H1 (cell line): Measurements from ENCODE around the gene TTLL5. TPM values are rescaled to one million over a fixed set of nuclear protein-coding genes. Genes with fewer than 3 reads are reported as not detected.

ENCODE experiments used
- CTCF ChIA-PET: fragments of 300-600 bp; sonication (Branson Sonifier 250); formaldehyde crosslinking; loops from one replicate; lab custom pipeline; 2021; ENCODE audit not compliant: partially characterized antibody; lab: Charles Lee
- POLR2A ChIA-PET: fragments of 300-600 bp; sonication (Branson Sonifier 250); formaldehyde crosslinking; loops from one replicate; lab custom pipeline; 2021; ENCODE audit warnings: inconsistent platforms; ENCODE audit not compliant: partially characterized antibody; lab: Charles Lee
- DNase-seq, 2 experiments: peaks; one replicate each; pipeline versions ENCODE4 v3.0.0 to v3.0.0-alpha.2; 2010 to 2022; ENCODE audit warnings: low spot score in 2 of 2, low read depth in 1 of 2, mixed read lengths in 1 of 2
- FAIRE-seq: peaks from 2 replicates; lab custom pipeline; 2011; peaks lifted over from hg19 to GRCh38; lab: Jason Lieb, UNC
- H2AFZ ChIP-seq: 2 replicates; pipeline ENCODE4 v1.8.1; 2012; ENCODE audit warnings: low read length, inconsistent platforms
- H2AK5ac ChIP-seq: 2 replicates; pipeline ENCODE4 v1.6.1; 2013; ENCODE audit warnings: low read depth, low read length
- H2BK120ac ChIP-seq: replicated peaks from 2 replicates; pipeline ENCODE3; 2013; ENCODE audit warnings: low read depth, low read length, inconsistent platforms
- H2BK12ac ChIP-seq: 2 replicates; pipeline ENCODE4 v1.6.1; 2013; ENCODE audit warnings: low read depth, low read length
- H2BK15ac ChIP-seq: 2 replicates; pipeline ENCODE4 v1.6.1; 2013; ENCODE audit warnings: low read length
- H2BK20ac ChIP-seq: 2 replicates; pipeline ENCODE4 v1.6.1; 2013; ENCODE audit warnings: low read length
- H2BK5ac ChIP-seq: 2 replicates; pipeline ENCODE4 v1.6.1; 2013; ENCODE audit warnings: low read depth, low read length
- H3K14ac ChIP-seq: 2 replicates; pipeline ENCODE4 v1.6.1; 2013; ENCODE audit warnings: inconsistent platforms; ENCODE audit not compliant: insufficient read length
- H3K18ac ChIP-seq: 2 replicates; pipeline ENCODE4 v1.6.1; 2013; ENCODE audit warnings: low read length; ENCODE audit errors: extremely low read depth
- H3K23ac ChIP-seq: 2 replicates; pipeline ENCODE4 v1.6.1; 2013; ENCODE audit warnings: inconsistent platforms; ENCODE audit not compliant: insufficient read length
- H3K23me2 ChIP-seq: 2 replicates; pipeline ENCODE4 v1.6.1; 2013; ENCODE audit warnings: low read depth, low read length
- H3K27ac ChIP-seq: 2 replicates; pipeline ENCODE4 v1.6.1; 2011; ENCODE audit warnings: low read depth, low read length, inconsistent platforms
- H3K27me3 ChIP-seq, 4 experiments: replicated peaks in 1 of 4; 1 replicate in 1 of 4; 2 replicates in 3 of 4; pipeline versions ENCODE4 v1.6.1 to v1.8.1; 2011 to 2013; ENCODE audit warnings: low read length in 3 of 4, mild to moderate bottlenecking in 3 of 4, inconsistent platforms in 2 of 4, mixed read lengths in 2 of 4, moderate library complexity in 1 of 4; ENCODE audit not compliant: control insufficient read depth in 3 of 4, insufficient read depth in 3 of 4; ENCODE audit errors: extremely low read depth in 1 of 4
- H3K36me3 ChIP-seq, 4 experiments: 2 replicates each; pipeline versions ENCODE4 v1.6.1 to v1.8.1; 2011 to 2013; ENCODE audit warnings: mild to moderate bottlenecking in 4 of 4, low read length in 3 of 4, moderate library complexity in 2 of 4, control low read depth in 1 of 4, inconsistent platforms in 1 of 4; ENCODE audit not compliant: insufficient read depth in 4 of 4, control insufficient read depth in 2 of 4
- H3K4ac ChIP-seq: replicated peaks from 2 replicates; pipeline ENCODE3; 2013; ENCODE audit warnings: low read length, low read depth, mixed read lengths, inconsistent platforms; ENCODE audit not compliant: insufficient read length
- H3K4me1 ChIP-seq, 4 experiments: replicated peaks in 1 of 4; 1 replicate in 1 of 4; 2 replicates in 3 of 4; pipeline versions ENCODE4 v1.6.1 to v1.8.1; 2011 to 2013; ENCODE audit warnings: low read length in 3 of 4, inconsistent platforms in 2 of 4, mixed read lengths in 1 of 4; ENCODE audit not compliant: insufficient read depth in 4 of 4, control insufficient read depth in 3 of 4
- H3K4me2 ChIP-seq, 2 experiments: 2 replicates each; pipeline versions ENCODE4 v1.6.1 to v1.8.1; 2011 to 2013; ENCODE audit warnings: low read depth in 2 of 2, low read length in 2 of 2, control low read depth in 1 of 2, inconsistent platforms in 1 of 2, mild to moderate bottlenecking in 1 of 2; ENCODE audit not compliant: insufficient read depth in 1 of 2
- H3K4me3 ChIP-seq, 4 experiments: fragments of 200-600, 300-600 bp in 1 of 4; sonication (generic), shearing (Covaris generic), sonication (Bioruptor Twin) in 1 of 4; 2 replicates each; pipeline versions ENCODE4 v1.5.1 to v1.8.1; 2011 to 2016; ENCODE audit warnings: low read length in 4 of 4, low read depth in 3 of 4, control low read depth in 2 of 4, inconsistent platforms in 2 of 4, mild to moderate bottlenecking in 2 of 4, mixed read lengths in 1 of 4, moderate library complexity in 1 of 4; ENCODE audit not compliant: insufficient read depth in 2 of 4; ENCODE audit errors: extremely low read depth in 1 of 4
- H3K56ac ChIP-seq: replicated peaks from 2 replicates; pipeline ENCODE3; 2013; ENCODE audit warnings: low read depth, mild to moderate bottlenecking, mixed read lengths, low read length, inconsistent platforms; ENCODE audit not compliant: insufficient read length
- H3K79me1 ChIP-seq: 2 replicates; pipeline ENCODE4 v1.6.1; 2013; ENCODE audit warnings: low read depth, low read length, control low read depth
- H3K79me2 ChIP-seq, 2 experiments: 2 replicates each; pipeline versions ENCODE4 v1.6.1 to v1.8.1; 2012 to 2013; ENCODE audit warnings: low read length in 2 of 2, mild to moderate bottlenecking in 2 of 2, inconsistent platforms in 1 of 2; ENCODE audit not compliant: insufficient read depth in 2 of 2, control insufficient read depth in 1 of 2
- H3K9ac ChIP-seq, 4 experiments: replicated peaks in 1 of 4; 1 replicate in 1 of 4; 2 replicates in 3 of 4; pipeline versions ENCODE4 v1.6.1 to v1.8.1; 2011 to 2013; ENCODE audit warnings: low read depth in 3 of 4, low read length in 3 of 4, control low read depth in 2 of 4, mild to moderate bottlenecking in 2 of 4, moderate library complexity in 2 of 4, inconsistent platforms in 1 of 4; ENCODE audit errors: extremely low read depth in 1 of 4
- H3K9me3 ChIP-seq, 2 experiments: 2 replicates each; pipeline versions ENCODE4 v1.6.1 to v1.8.1; 2012 to 2013; ENCODE audit warnings: mild to moderate bottlenecking in 2 of 2, moderate library complexity in 2 of 2, control low read depth in 1 of 2, inconsistent platforms in 1 of 2, low read depth in 1 of 2, low read length in 1 of 2, mixed read lengths in 1 of 2; ENCODE audit not compliant: insufficient read depth in 2 of 2
- H4K20me1 ChIP-seq, 2 experiments: replicated peaks in 1 of 2; 2 replicates each; pipeline versions ENCODE3 to v1.8.1; 2011 to 2013; ENCODE audit warnings: inconsistent platforms in 2 of 2, low read length in 2 of 2, mild to moderate bottlenecking in 1 of 2; ENCODE audit not compliant: insufficient read depth in 2 of 2, control insufficient read depth in 1 of 2
- H4K5ac ChIP-seq: 2 replicates; pipeline ENCODE4 v1.6.1; 2013; ENCODE audit warnings: low read length, low read depth, mixed read lengths, inconsistent platforms; ENCODE audit not compliant: insufficient read length
- H4K8ac ChIP-seq: 2 replicates; pipeline ENCODE4 v1.8.0; 2013; ENCODE audit warnings: mild to moderate bottlenecking, moderate library complexity, low read length, inconsistent platforms; ENCODE audit not compliant: insufficient read depth; ENCODE audit errors: extremely low read depth
- H4K91ac ChIP-seq: replicated peaks from 2 replicates; pipeline ENCODE3; 2013; ENCODE audit warnings: low read length, mixed read lengths, inconsistent platforms; ENCODE audit not compliant: insufficient read length
- CBX8 ChIP-seq: fragments of 300-800, 300-1000 bp; sonication (generic); IDR thresholded peaks from 2 replicates; pipeline ENCODE4 v1.7.1; 2016; ENCODE audit warnings: low read depth, low read length, borderline replicate concordance
- CTBP2 ChIP-seq: IDR thresholded peaks from 2 replicates; pipeline ENCODE4 v1.7.0; 2011; ENCODE audit warnings: borderline replicate concordance, mild to moderate bottlenecking, moderate library complexity, mixed read lengths, low read length; ENCODE audit not compliant: insufficient read depth, insufficient read length
- EGR1 ChIP-seq: IDR thresholded peaks from 2 replicates; pipeline ENCODE4 v1.6.1; 2011; ENCODE audit warnings: low read depth, low read length, borderline replicate concordance
- GABPA ChIP-seq: IDR thresholded peaks from 2 replicates; pipeline ENCODE4 v1.6.1; 2011; ENCODE audit warnings: mild to moderate bottlenecking, low read length, moderate library complexity, borderline replicate concordance; ENCODE audit not compliant: insufficient read depth
- HDAC6 ChIP-seq: IDR thresholded peaks from one replicate; pipeline ENCODE4 v1.7.1; 2012; ENCODE audit warnings: low read depth, mild to moderate bottlenecking, inconsistent platforms, low read length, moderate library complexity
- KDM5A ChIP-seq: fragments of 200-600 bp; IDR thresholded peaks from 2 replicates; pipeline ENCODE4 v1.7.1; 2012; ENCODE audit warnings: mild to moderate bottlenecking, low read length, inconsistent platforms, mixed read lengths
- PHF8 ChIP-seq: fragments of 200-600 bp; sonication (generic); conservative IDR thresholded peaks from 2 replicates; pipeline ENCODE4 v1.7.1; 2012; ENCODE audit warnings: low read depth, mild to moderate bottlenecking, inconsistent platforms, low read length, moderate library complexity
- POLR2A ChIP-seq, 2 experiments: IDR thresholded peaks; 1 replicate in 1 of 2; 2 replicates in 1 of 2; pipeline ENCODE4 v1.6.1; 2011; ENCODE audit warnings: low read depth in 2 of 2, low read length in 2 of 2, mild to moderate bottlenecking in 2 of 2; ENCODE audit errors: control extremely low read depth in 1 of 2
- RAD21 ChIP-seq, 2 experiments: IDR thresholded peaks in 1 of 2; conservative IDR thresholded peaks in 1 of 2; 2 replicates each; pipeline ENCODE4 v1.6.1; 2011; ENCODE audit warnings: low read depth in 2 of 2, low read length in 2 of 2, improper control_type of control experiment in 1 of 2, inconsistent platforms in 1 of 2, mild to moderate bottlenecking in 1 of 2, moderate library complexity in 1 of 2
- SIN3A ChIP-seq, 2 experiments: IDR thresholded peaks in 1 of 2; conservative IDR thresholded peaks in 1 of 2; 2 replicates each; pipeline ENCODE4 v1.6.1; 2011 to 2012; ENCODE audit warnings: low read length in 2 of 2, improper control_type of control experiment in 1 of 2, low read depth in 1 of 2, mild to moderate bottlenecking in 1 of 2
- SP4 ChIP-seq: IDR thresholded peaks from 2 replicates; pipeline ENCODE4 v1.6.1; 2012; ENCODE audit warnings: low read length, inconsistent platforms
- ZNF274 ChIP-seq: IDR thresholded peaks from 2 replicates; pipeline ENCODE4 v1.7.0; 2012; ENCODE audit warnings: low read length, borderline replicate concordance; ENCODE audit errors: extremely low read depth
- WGBS, 2 experiments: shearing (Covaris generic) in 1 of 2; methylation state at CpG; one replicate each; pipeline versions ENCODE4 v1.1.6 to v1.1.7; 2013 to 2015; ENCODE audit warnings: low lambda C conversion rate in 2 of 2, mixed read lengths in 2 of 2, inconsistent platforms in 1 of 2, low coverage in 1 of 2, missing lambda C conversion rate in 1 of 2; ENCODE audit not compliant: insufficient replicate concordance in 2 of 2, insufficient coverage in 1 of 2, insufficient read length in 1 of 2; ENCODE audit errors: extremely low coverage in 1 of 2, missing lambda C conversion rate in 1 of 2; 5-methylcytosine and 5-hydroxymethylcytosine counted together
- polyA plus RNA-seq, 7 experiments: library from polyadenylated mRNA; depleted of rRNA in 3 of 7; stranded (reverse) in 5 of 7; unstranded in 2 of 7; fragments of >200 nt in 5 of 7; fragments of 200-250 nt in 2 of 7; gene quantifications; 1 replicate in 5 of 7; 2 replicates in 1 of 7; 4 replicates in 1 of 7; pipeline versions ENCODE4 v1.2.1 to v1.2.3, GENCODE V29; 2011 to 2013; ENCODE audit warnings: missing spikeins in 2 of 7, mixed read lengths in 2 of 7
- total RNA-seq: library from RNA; stranded (reverse); fragmentation: NEBNext Ultra II Directional; extraction: Animal tissue kit (Norgen Biotek cat#: 25700); gene quantifications from 2 replicates; pipeline ENCODE4 v1.2.1, GENCODE V29; 2021

The TTLL5 gene
- total and polyA plus RNA-seq, 2 of the 8 experiments (the other 6 are each of a cell fraction or from before 2014, with no cell fraction given), result 16.1 to 45.9 TPM

- Histone ChIP-seq H3K56ac (no peak overlapping the region), H4K8ac (no peak overlapping the region)
- CTCF ChIA-PET, result interaction anchor here (1.7 kb wide), 1 partner anchor 124 kb away, joined by 3 read pairs; no protein-coding TSS in a partner anchor
- TF ChIP-seq POLR2A (IDR thresholded peaks at IDR 0.05; ENCODE audit: control extremely low read depth in 1 of 2, low read depth in 2 of 2, low read length in 2 of 2) (no peak), SP4 (no peak), EGR1 (no peak), PHF8 (no peak), CBX8 (no peak), KDM5A (no peak), RAD21 (IDR thresholded peaks at IDR 0.05 in 1 of 2, conservative IDR thresholded peaks at IDR 0.05 in 1 of 2; ENCODE audit: low read depth in 2 of 2, low read length in 2 of 2) (no peak), ZNF274 (no peak), HDAC6 (no peak), SIN3A (conservative IDR thresholded peaks at IDR 0.05 in 1 of 2, IDR thresholded peaks at IDR 0.05 in 1 of 2; ENCODE audit: low read depth in 1 of 2, low read length in 2 of 2) (no peak), CTBP2 (no peak), GABPA (no peak)
These were observed 193.2 kb downstream of the TTLL5 start for GRCh38 chr14:75854111-75854799.

More at GRCh38 chr14:75854111-75854799, 193.2 kb downstream of the TTLL5 start:
- Histone ChIP-seq H3K14ac (no peak overlapping the region), H3K36me3 (no peaks in the 10 kb centered on the region; a peak in 1 of 8 replicates), H3K79me2 (no peaks in the 10 kb centered on the region), H4K20me1 (peaks cover 0 to 4% of the 10 kb centered on the region in 2 experiments), H3K9ac (no peak overlapping the region), H2AK5ac (no peak overlapping the region), H3K23me2 (no peaks in the 10 kb centered on the region), H3K4me2 (no peak overlapping the region), H4K5ac (no peak overlapping the region), H2BK15ac (no peak overlapping the region), H2BK20ac (no peak overlapping the region), H3K4ac (no peak overlapping the region), H3K9me3 (no peaks in the 10 kb centered on the region), H4K91ac (no peak overlapping the region), H3K23ac (no peak overlapping the region), H3K18ac (no peak overlapping the region), H3K4me3 (no peak overlapping the region), H3K27ac (no peak overlapping the region), H2BK120ac (no peak overlapping the region), H2AFZ (no peak overlapping the region), H3K79me1 (no peaks in the 10 kb centered on the region), H3K4me1 (peaks cover 0 to 5% (median 0%) of the 10 kb centered on the region in 4 experiments; a peak in 1 of 7 replicates), H3K27me3 (peaks cover 1 to 7% (median 4%) of the 10 kb centered on the region in 4 experiments; a peak in 4 of 7 replicates), H2BK5ac (no peak overlapping the region), H2BK12ac (no peak overlapping the region)
- POLR2A ChIA-PET, result no interaction called here
- 91 to 100% methylated on average over 1 to 6 of the region's 6 CpGs for WGBS, 2 experiments
- FAIRE-seq (no peak), DNase-seq (no peak)
